Kidney epithelial cell (primary cell): Measurements from ENCODE around the gene PCA3. TPM values are rescaled to one million over a fixed set of nuclear protein-coding genes. Genes with fewer than 3 reads are reported as not detected.

Experiments used
- DNase-seq: peaks from one replicate; pipeline ENCODE4 v3.0.0-alpha.2; 2010; ENCODE audit warnings: low read depth
- H3K27me3 ChIP-seq: 2 replicates; pipeline ENCODE4 v1.6.0; 2011; ENCODE audit warnings: low read length; ENCODE audit not compliant: control insufficient read depth, insufficient read depth
- H3K36me3 ChIP-seq: 2 replicates; pipeline ENCODE4 v1.5.1; 2011; ENCODE audit warnings: low read length; ENCODE audit not compliant: control insufficient read depth, insufficient read depth
- H3K4me3 ChIP-seq: 2 replicates; pipeline ENCODE4 v1.5.1; 2011; ENCODE audit warnings: low read depth, mild to moderate bottlenecking, control low read depth, low read length
- CTCF ChIP-seq: IDR thresholded peaks from 2 replicates; pipeline ENCODE4 v1.5.1; 2011; ENCODE audit warnings: mild to moderate bottlenecking, moderate library complexity, low read length, control low read depth, inconsistent platforms; ENCODE audit not compliant: insufficient read depth, poor library complexity, severe bottlenecking
- total RNA-seq: library from RNA; depleted of rRNA; stranded (reverse); fragments of >200 nt; gene quantifications from 2 replicates; pipeline ENCODE4 v1.2.3, GENCODE V29; 2015

The PCA3 gene
- total RNA-seq: not detected in 2 replicates

- no peak for DNase-seq
- Histone ChIP-seq H3K27me3 (no peaks in the 10 kb centered on the region), H3K4me3 (no peak within 1 kb of the TSS), H3K36me3 (no peaks in the 10 kb centered on the region)
- no peak for TF ChIP-seq CTCF
Measured at GRCh38 chr9:76764138-76764537, at the start of gene PCA3. TSS of gene PCA3 (plus strand) at chr9:76764438.

GRCh38 chr9:76716085-76716672 lies 48.1 kb upstream of the PCA3 start:
- no peak for TF ChIP-seq CTCF
- Histone ChIP-seq H3K36me3 (no peaks in the 10 kb centered on the region), H3K27me3 (no peaks in the 10 kb centered on the region), H3K4me3 (no peak overlapping the region)
- DNase-seq: no peak

GRCh38 chr9:76717176-76717575 lies 47.1 kb upstream of the PCA3 start:
- H3K4me3 ChIP-seq: no peak overlapping the region
- TF ChIP-seq CTCF: no peak
- DNase-seq: no peak
- H3K27me3 ChIP-seq: no peaks in the 10 kb centered on the region
- H3K36me3 ChIP-seq: no peaks in the 10 kb centered on the region

- no peak for DNase-seq
- Histone ChIP-seq H3K4me3 (no peak overlapping the region), H3K27me3 (no peaks in the 10 kb centered on the region), H3K36me3 (no peaks in the 10 kb centered on the region)
- TF ChIP-seq CTCF: no peak
Measured at GRCh38 chr9:76717613-76718012, 46.6 kb upstream of the PCA3 start.

- Histone ChIP-seq H3K36me3 (no peaks in the 10 kb centered on the region), H3K27me3 (no peaks in the 10 kb centered on the region), H3K4me3 (no peak overlapping the region)
- no peak for TF ChIP-seq CTCF
- DNase-seq: no peak
Measured at GRCh38 chr9:76718166-76718565, 46.1 kb upstream of the PCA3 start.

- no peak for TF ChIP-seq CTCF
- Histone ChIP-seq H3K4me3 (no peak overlapping the region), H3K36me3 (no peaks in the 10 kb centered on the region), H3K27me3 (no peaks in the 10 kb centered on the region)
- DNase-seq: no peak
Measured at GRCh38 chr9:76720245-76720644, 44.0 kb upstream of the PCA3 start.
